ENCODE results near the gene WDR43. TPM values are rescaled to one million over a fixed set of nuclear protein-coding genes. Genes with fewer than 3 reads are reported as not detected.

Gene WDR43
- total RNA-seq, 1 donor from 2014 or later = 190 TPM

DNA sequence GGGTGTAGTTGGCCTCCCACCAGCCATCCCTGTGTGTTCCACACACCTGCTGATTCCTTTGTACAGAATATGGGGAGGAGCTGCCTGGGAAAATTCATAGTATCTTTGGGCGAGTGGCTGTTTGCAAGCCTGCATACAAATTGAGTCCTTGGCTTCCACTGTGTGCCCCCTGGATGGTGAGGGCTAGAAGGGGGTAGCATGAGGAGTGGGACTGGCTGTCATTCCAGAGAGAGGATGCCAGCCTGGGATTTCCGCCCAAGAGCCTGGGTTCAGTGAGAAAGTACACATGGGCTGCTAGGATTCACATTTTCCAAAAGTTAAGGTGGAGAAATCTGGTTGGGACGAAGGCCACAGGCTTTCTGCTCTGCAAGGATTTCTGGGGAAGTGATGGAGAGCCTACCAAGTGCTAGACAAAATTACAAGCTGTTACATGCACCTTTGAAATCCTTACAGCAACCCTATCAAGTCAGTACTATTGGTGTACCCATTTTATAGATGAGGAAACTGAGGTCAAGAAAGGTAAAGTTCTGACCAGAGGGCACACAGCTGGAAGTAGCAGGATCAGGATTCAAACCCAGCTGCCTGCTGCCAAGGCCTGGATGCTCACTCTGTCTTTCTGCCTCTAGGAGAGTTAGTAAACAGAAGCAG lies 86.0 kb downstream of the WDR43 start:
- no peak for DNase-seq
- Mint-ChIP-seq H3K36me3 (ENCODE audit: low read depth) (no peaks in the 10 kb centered on the region), H3K27me3 (no peaks in the 10 kb centered on the region), H3K9me3 (no peaks in the 10 kb centered on the region), H3K4me3 (no peak overlapping the region), H3K27ac (no peak overlapping the region), H3K4me1 (no peaks in the 10 kb centered on the region)
- intact Hi-C loops (cut with micrococcal nuclease) = no loop called here

GRCh38 chr2:28981016-28981441 lies 86.6 kb downstream of the WDR43 start, which contains the start of gene TOGARAM2:
Gene TOGARAM2 (plus strand): TSS chr2:28981298. CDS start chr2:28994835, 13,537 bp downstream.
- H3K4me3 Mint-ChIP-seq = no peak within 1 kb of the TSS
- H3K9me3 Mint-ChIP-seq = no peaks in the 10 kb centered on the region
- H3K4me1 Mint-ChIP-seq = no peaks in the 10 kb centered on the region
- DNase-seq = no peak
- H3K27me3 Mint-ChIP-seq = no peaks in the 10 kb centered on the region
- intact Hi-C loops (cut with micrococcal nuclease) = no loop called here
- H3K36me3 Mint-ChIP-seq (ENCODE audit: low read depth) = no peaks in the 10 kb centered on the region
- no peak within 1 kb of the TSS for H3K27ac Mint-ChIP-seq

- H3K27me3 Mint-ChIP-seq = no peaks in the 10 kb centered on the region
- H3K4me3 Mint-ChIP-seq = no peak overlapping the region
- H3K36me3 Mint-ChIP-seq (ENCODE audit: low read depth) = no peaks in the 10 kb centered on the region
- no peak overlapping the region for H3K27ac Mint-ChIP-seq
- no peaks in the 10 kb centered on the region for H3K4me1 Mint-ChIP-seq
- no peak for DNase-seq
- intact Hi-C loops (cut with micrococcal nuclease) = no loop called here
- H3K9me3 Mint-ChIP-seq = no peaks in the 10 kb centered on the region
Observed at GRCh38 chr2:28981620-28982376, 87.3 kb downstream of the WDR43 start.

DNA sequence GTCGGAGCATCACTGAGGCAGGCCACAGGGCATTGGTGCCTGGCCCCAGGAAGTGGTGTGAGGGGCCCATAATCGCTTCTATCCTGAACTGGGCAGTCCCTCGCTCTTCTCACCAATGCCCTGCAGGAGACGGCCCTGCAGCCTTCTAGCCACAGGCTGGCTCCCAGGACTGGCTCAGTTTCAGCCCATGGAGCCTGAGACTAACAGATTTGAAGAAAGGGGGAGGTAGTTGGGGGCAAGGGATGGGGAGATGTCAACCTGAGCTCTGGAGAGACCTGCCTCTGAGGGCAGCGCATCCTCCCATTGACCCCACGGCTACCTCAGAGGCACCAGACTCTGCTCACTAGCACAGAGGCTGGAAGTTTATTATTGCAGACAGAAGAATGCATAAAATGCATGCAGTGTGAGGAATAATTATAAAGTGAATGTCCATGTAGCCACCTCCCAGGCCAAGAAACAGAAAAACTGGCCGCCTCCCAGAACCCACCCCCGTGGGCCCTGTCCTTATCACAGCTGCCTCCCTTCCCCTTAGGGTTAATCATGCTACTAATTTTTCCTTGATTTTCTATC lies 88.0 kb downstream of the WDR43 start:
- H3K36me3 Mint-ChIP-seq (ENCODE audit: low read depth) = no peaks in the 10 kb centered on the region
- intact Hi-C loops (cut with micrococcal nuclease) = no loop called here
- no peaks in the 10 kb centered on the region for H3K9me3 Mint-ChIP-seq
- H3K4me1 Mint-ChIP-seq = no peaks in the 10 kb centered on the region
- H3K27ac Mint-ChIP-seq = no peak overlapping the region
- no peaks in the 10 kb centered on the region for H3K27me3 Mint-ChIP-seq
- H3K4me3 Mint-ChIP-seq = no peak overlapping the region
- no peak for DNase-seq

DNA sequence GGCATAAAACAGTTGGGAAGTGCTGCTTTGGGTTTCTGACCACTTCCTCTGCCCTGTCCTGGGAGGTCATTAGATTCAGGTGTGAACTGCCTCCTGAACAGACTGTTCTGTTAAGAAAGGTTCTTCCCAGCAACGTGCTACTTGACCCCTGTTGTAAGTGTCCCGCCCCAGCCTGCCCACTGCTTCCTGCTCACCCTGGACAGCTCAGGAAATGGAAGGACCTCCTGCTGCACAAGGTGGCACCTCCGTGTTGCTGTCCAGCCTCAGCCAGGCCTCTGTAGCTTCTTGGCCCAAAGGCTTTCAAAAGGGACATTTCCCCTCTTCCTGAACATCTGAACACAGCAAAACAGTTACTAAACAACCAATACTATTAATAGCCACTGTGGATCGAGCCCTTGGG lies 92.0 kb downstream of the WDR43 start:
- Mint-ChIP-seq H3K27ac (no peak overlapping the region), H3K9me3 (no peaks in the 10 kb centered on the region), H3K36me3 (ENCODE audit: low read depth) (no peaks in the 10 kb centered on the region), H3K4me3 (no peak overlapping the region), H3K27me3 (no peaks in the 10 kb centered on the region), H3K4me1 (no peaks in the 10 kb centered on the region)
- intact Hi-C loops (cut with micrococcal nuclease) = no loop called here
- no peak for DNase-seq

- Mint-ChIP-seq H3K4me1 (no peaks in the 10 kb centered on the region), H3K4me3 (no peak overlapping the region), H3K9me3 (no peaks in the 10 kb centered on the region), H3K36me3 (ENCODE audit: low read depth) (no peaks in the 10 kb centered on the region), H3K27me3 (peaks cover under 1% of the 10 kb centered on the region), H3K27ac (no peak overlapping the region)
- intact Hi-C loops (cut with micrococcal nuclease) = no loop called here
- no peak for DNase-seq
Observed at GRCh38 chr2:28989973-28990372, 95.5 kb downstream of the WDR43 start.

- intact Hi-C loops (cut with micrococcal nuclease) = no loop called here
- Mint-ChIP-seq H3K4me3 (no peak overlapping the region), H3K36me3 (ENCODE audit: low read depth) (no peaks in the 10 kb centered on the region), H3K4me1 (no peaks in the 10 kb centered on the region), H3K27me3 (peaks cover 5% of the 10 kb centered on the region), H3K9me3 (no peaks in the 10 kb centered on the region), H3K27ac (no peak overlapping the region)
- DNase-seq = no peak
Observed at GRCh38 chr2:28990445-28990844, 96.0 kb downstream of the WDR43 start.

DNA sequence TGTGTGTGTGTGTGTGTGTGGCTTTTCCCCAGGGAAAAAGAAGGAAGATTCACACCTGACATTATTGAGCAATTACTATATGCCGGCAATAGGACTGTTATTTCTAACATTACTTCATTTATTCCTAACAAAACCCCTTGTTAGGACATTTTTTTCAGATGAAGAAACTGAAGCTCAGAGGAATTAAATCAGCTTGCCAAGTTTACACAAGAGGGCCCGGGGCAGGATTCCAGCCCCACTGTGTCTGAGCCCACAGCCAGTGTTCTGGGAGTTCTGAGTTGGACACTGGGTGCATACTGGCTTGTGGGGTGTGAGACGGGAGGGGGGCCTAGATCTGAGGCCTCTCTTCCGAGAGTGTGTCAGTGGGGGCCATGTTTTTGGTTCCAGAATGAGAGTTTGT lies 96.6 kb downstream of the WDR43 start:
- peaks cover 7% of the 10 kb centered on the region for H3K27me3 Mint-ChIP-seq
- H3K4me1 Mint-ChIP-seq = no peaks in the 10 kb centered on the region
- no peak overlapping the region for H3K27ac Mint-ChIP-seq
- H3K9me3 Mint-ChIP-seq = no peaks in the 10 kb centered on the region
- no peaks in the 10 kb centered on the region for H3K36me3 Mint-ChIP-seq (ENCODE audit: low read depth)
- no peak for DNase-seq
- no peak overlapping the region for H3K4me3 Mint-ChIP-seq
- intact Hi-C loops (cut with micrococcal nuclease) = no loop called here

DNA sequence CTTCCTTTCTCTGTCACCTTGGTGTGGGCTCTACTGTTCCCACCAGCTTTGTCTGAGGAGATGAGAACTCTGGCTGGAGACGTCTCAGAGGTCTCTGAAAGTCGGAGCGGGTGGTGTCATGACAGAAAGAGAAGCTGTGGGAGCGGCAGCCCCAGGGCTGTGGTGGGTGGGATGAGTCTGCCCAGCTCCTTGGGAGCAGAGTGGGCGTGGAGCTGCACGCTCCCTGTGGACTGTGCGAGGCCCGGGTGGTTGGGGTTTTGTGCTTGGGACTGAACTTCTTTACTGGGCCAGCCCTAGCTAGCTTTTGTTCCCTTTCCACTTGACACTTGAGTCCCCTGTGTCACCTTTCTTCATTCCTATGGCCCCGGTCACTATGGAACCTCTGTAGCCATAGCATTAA lies 97.0 kb downstream of the WDR43 start:
- Mint-ChIP-seq H3K4me1 (no peaks in the 10 kb centered on the region), H3K9me3 (no peaks in the 10 kb centered on the region), H3K4me3 (no peak overlapping the region), H3K27ac (no peak overlapping the region), H3K27me3 (peaks cover 7% of the 10 kb centered on the region), H3K36me3 (ENCODE audit: low read depth) (no peaks in the 10 kb centered on the region)
- DNase-seq = no peak
- intact Hi-C loops (cut with micrococcal nuclease) = no loop called here

GRCh38 chr2:28993206-28993960 lies 98.9 kb downstream of the WDR43 start:
- intact Hi-C loops (cut with micrococcal nuclease) = no loop called here

DNA sequence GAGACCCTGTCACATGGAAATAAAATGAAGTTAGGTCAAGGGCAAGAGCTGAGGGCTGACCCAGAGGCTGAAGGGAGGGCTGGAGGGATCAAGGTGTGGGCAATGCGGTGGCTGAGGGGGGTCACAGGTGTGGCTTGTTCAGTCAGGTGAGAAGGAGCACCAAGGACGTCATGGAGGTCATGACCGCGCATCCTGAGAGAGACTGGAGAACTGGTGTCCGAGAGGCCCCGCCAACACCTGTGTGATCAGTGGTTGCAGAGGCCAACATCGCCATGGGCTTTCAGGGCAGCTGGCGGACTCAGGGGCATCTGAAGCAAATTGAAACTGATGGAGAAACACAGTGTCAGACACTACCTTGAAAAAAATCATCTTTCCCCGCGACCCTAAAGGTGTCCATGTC lies 99.6 kb downstream of the WDR43 start:
- no peak overlapping the region for H3K4me3 Mint-ChIP-seq

More at GRCh38 chr2:28993206-28993960, 98.9 kb downstream of the WDR43 start:
- H3K4me3 Mint-ChIP-seq = no peak overlapping the region
- H3K27me3 Mint-ChIP-seq = peaks cover 13% of the 10 kb centered on the region
- no peaks in the 10 kb centered on the region for H3K4me1 Mint-ChIP-seq
- no peak for DNase-seq
- H3K36me3 Mint-ChIP-seq (ENCODE audit: low read depth) = no peaks in the 10 kb centered on the region
- H3K27ac Mint-ChIP-seq = no peak overlapping the region
- H3K9me3 Mint-ChIP-seq = no peaks in the 10 kb centered on the region

DNA sequence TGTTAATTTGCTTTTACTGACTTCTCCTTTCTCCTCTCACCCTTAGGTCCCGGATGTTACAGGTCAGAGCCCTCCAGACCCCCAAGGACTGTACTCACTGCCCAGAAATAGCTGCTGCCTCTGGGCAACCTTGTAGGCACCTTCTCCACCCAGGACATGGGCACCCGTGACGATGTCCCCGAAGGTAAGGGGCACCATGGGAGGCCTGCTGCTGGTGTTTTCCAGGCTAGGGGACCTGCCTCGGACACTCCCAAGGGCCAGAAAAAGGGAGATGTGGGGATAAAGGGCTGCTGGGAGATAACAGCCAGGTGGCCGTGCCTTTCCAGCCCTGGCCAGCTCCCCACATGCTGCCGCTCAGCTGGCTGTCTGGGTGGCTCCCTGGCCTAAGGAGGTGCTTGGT lies 100.2 kb downstream of the WDR43 start:
- H3K9me3 Mint-ChIP-seq = no peaks in the 10 kb centered on the region
- H3K4me3 Mint-ChIP-seq = no peak overlapping the region
- H3K27ac Mint-ChIP-seq = no peak overlapping the region

More for the DNA sequence above, 99.6 kb downstream of the WDR43 start:
- no peak overlapping the region for H3K27ac Mint-ChIP-seq
- no peak for DNase-seq
- peaks cover 13% of the 10 kb centered on the region for H3K27me3 Mint-ChIP-seq
- H3K9me3 Mint-ChIP-seq = no peaks in the 10 kb centered on the region
- intact Hi-C loops (cut with micrococcal nuclease) = no loop called here
- H3K4me1 Mint-ChIP-seq = no peaks in the 10 kb centered on the region
- H3K36me3 Mint-ChIP-seq (ENCODE audit: low read depth) = no peaks in the 10 kb centered on the region

GRCh38 chr2:28995765-28996750 lies 101.6 kb downstream of the WDR43 start:
- Mint-ChIP-seq H3K4me1 (peaks cover 13% of the 10 kb centered on the region), H3K27ac (no peak overlapping the region), H3K27me3 (peaks cover 13% of the 10 kb centered on the region), H3K36me3 (ENCODE audit: low read depth) (no peaks in the 10 kb centered on the region), H3K4me3 (no peak overlapping the region), H3K9me3 (no peaks in the 10 kb centered on the region)
- DNase-seq = no peak
- intact Hi-C loops (cut with micrococcal nuclease) = no loop called here

More for the DNA sequence above, 100.2 kb downstream of the WDR43 start:
- no peaks in the 10 kb centered on the region for H3K36me3 Mint-ChIP-seq (ENCODE audit: low read depth)
- DNase-seq = no peak
- intact Hi-C loops (cut with micrococcal nuclease) = no loop called here
- peaks cover 13% of the 10 kb centered on the region for H3K27me3 Mint-ChIP-seq
- peaks cover 2% of the 10 kb centered on the region for H3K4me1 Mint-ChIP-seq

Data from activated CD4-positive, alpha-beta T cell treated with anti-CD3 and anti-CD28 coated beads, Interleukin-2, amount 10 ng/mL, durations not matched to agents 24 days and 14 days (primary cell).